SU-DHL-6 (cell line): ENCODE data around the gene UTRN.

Source experiments
- H2AFZ ChIP-seq: fragments of 200-600 bp; sonication (generic); 2 replicates; pipeline ENCODE4 v1.6.1; 2014; ENCODE audit warnings: low read depth, mild to moderate bottlenecking, moderate library complexity, mixed read lengths, antibody characterized with exemption, low read length; ENCODE audit not compliant: severe bottlenecking
- H3F3A ChIP-seq: fragments of 200-600 bp; shearing (Covaris generic); 2 replicates; pipeline ENCODE4 v1.6.0; 2016; ENCODE audit warnings: antibody characterized with exemption, mild to moderate bottlenecking; ENCODE audit not compliant: insufficient read depth
- H3K27ac ChIP-seq: fragments of 200-600 bp; sonication (generic); 2 replicates; pipeline ENCODE4 v1.5.1; 2016; ENCODE audit warnings: low read depth, mild to moderate bottlenecking, low read length, moderate library complexity, mixed read lengths
- H3K27me3 ChIP-seq: fragments of 200-600 bp; sonication (generic), shearing (Covaris generic); 2 replicates; pipeline ENCODE4 v1.6.0; 2014; ENCODE audit warnings: mild to moderate bottlenecking, low read length
- H3K36me3 ChIP-seq: fragments of 200-600 bp; sonication (generic); 2 replicates; pipeline ENCODE4 v1.6.1; 2014; ENCODE audit warnings: mild to moderate bottlenecking, low read length, mixed read lengths
- H3K4me2 ChIP-seq: fragments of 300-600, 200-600 bp; shearing (Covaris generic), sonication (generic); 2 replicates; pipeline ENCODE4 v1.6.0; 2014; ENCODE audit warnings: low read length, low read depth, mild to moderate bottlenecking; ENCODE audit not compliant: poor library complexity, severe bottlenecking
- H3K4me3 ChIP-seq: fragments of 200-600 bp; sonication (generic); 2 replicates; pipeline ENCODE4 v1.5.1; 2014; ENCODE audit warnings: antibody characterized with exemption, low read length, mild to moderate bottlenecking, mixed read lengths; ENCODE audit not compliant: insufficient read depth, poor library complexity, severe bottlenecking
- H3K79me2 ChIP-seq: fragments of 200-600 bp; sonication (generic); 2 replicates; pipeline ENCODE4 v1.6.1; 2014; ENCODE audit warnings: mild to moderate bottlenecking, low read length, moderate library complexity; ENCODE audit not compliant: insufficient read depth
- H3K9ac ChIP-seq: fragments of 200-600 bp; sonication (generic); 2 replicates; pipeline ENCODE4 v1.7.0; 2014; ENCODE audit warnings: mild to moderate bottlenecking, low read length
- H3K9me2 ChIP-seq: fragments of 200-600 bp; sonication (generic); replicated peaks from 2 replicates; pipeline ENCODE4 v1.6.1; 2014; ENCODE audit warnings: low read length; ENCODE audit not compliant: insufficient read depth
- H3K9me3 ChIP-seq: fragments of 200-600 bp; sonication (generic); 2 replicates; pipeline ENCODE4 v1.6.1; 2014; ENCODE audit warnings: low read length, mixed read lengths; ENCODE audit not compliant: insufficient read depth
- H4K20me1 ChIP-seq: fragments of 200-600 bp; sonication (generic); 2 replicates; pipeline ENCODE4 v1.6.1; 2014; ENCODE audit warnings: low read depth, mild to moderate bottlenecking, antibody characterized with exemption, low read length, moderate library complexity, mixed read lengths
- EZH2phosphoT487 ChIP-seq: fragments of 200-600 bp; sonication (generic), shearing (Covaris generic); conservative IDR thresholded peaks from 2 replicates; pipeline ENCODE4 v1.6.1; 2018; ENCODE audit warnings: mild to moderate bottlenecking, antibody characterized with exemption, low read length, moderate library complexity, mixed read lengths
- TF ChIP-seq, protein P1 (sequence below): fragments of 200-600 bp; sonication (generic); IDR thresholded peaks from one replicate; pipeline ENCODE4 v1.5.1; 2017; ENCODE audit warnings: antibody characterized with exemption, mild to moderate bottlenecking, low read length, moderate library complexity; ENCODE audit not compliant: insufficient read depth, poor library complexity, severe bottlenecking

The UTRN gene

DNA sequence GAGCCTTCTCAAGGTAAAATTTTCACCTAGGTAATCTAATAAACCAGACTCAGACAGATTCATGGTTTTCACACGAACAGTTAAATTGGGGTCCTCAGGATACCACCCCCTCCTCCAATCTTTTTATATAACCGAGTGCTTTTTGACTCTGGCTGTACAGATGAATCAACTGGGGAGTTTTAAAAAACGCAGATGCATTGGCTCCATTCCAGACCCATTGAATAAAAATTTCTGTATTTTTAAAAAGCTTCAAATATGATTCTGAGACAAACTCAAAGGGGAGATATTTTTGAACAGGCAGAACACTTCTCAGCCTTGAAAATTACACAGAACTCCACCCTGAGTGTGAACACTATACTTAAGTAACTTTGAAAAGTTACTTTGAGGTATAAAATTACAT lies 7.2 kb downstream of the UTRN start:
- H3K9ac ChIP-seq: no peak overlapping the region
- H3F3A ChIP-seq: no peaks in the 10 kb centered on the region
- no peaks in the 10 kb centered on the region for H3K79me2 ChIP-seq
- no peaks in the 10 kb centered on the region for H3K9me3 ChIP-seq
- no peaks in the 10 kb centered on the region for H3K9me2 ChIP-seq
- no peak overlapping the region for H2AFZ ChIP-seq
- no peak overlapping the region for H3K27ac ChIP-seq
- no peaks in the 10 kb centered on the region for H3K27me3 ChIP-seq
- H3K4me2 ChIP-seq: no peak overlapping the region
- H4K20me1 ChIP-seq: no peaks in the 10 kb centered on the region
- TF ChIP-seq, protein P1, sequence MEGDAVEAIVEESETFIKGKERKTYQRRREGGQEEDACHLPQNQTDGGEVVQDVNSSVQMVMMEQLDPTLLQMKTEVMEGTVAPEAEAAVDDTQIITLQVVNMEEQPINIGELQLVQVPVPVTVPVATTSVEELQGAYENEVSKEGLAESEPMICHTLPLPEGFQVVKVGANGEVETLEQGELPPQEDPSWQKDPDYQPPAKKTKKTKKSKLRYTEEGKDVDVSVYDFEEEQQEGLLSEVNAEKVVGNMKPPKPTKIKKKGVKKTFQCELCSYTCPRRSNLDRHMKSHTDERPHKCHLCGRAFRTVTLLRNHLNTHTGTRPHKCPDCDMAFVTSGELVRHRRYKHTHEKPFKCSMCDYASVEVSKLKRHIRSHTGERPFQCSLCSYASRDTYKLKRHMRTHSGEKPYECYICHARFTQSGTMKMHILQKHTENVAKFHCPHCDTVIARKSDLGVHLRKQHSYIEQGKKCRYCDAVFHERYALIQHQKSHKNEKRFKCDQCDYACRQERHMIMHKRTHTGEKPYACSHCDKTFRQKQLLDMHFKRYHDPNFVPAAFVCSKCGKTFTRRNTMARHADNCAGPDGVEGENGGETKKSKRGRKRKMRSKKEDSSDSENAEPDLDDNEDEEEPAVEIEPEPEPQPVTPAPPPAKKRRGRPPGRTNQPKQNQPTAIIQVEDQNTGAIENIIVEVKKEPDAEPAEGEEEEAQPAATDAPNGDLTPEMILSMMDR: no peak
- TF ChIP-seq EZH2phosphoT487: no peak
- no peak overlapping the region for H3K4me3 ChIP-seq
- H3K36me3 ChIP-seq: no peaks in the 10 kb centered on the region

DNA sequence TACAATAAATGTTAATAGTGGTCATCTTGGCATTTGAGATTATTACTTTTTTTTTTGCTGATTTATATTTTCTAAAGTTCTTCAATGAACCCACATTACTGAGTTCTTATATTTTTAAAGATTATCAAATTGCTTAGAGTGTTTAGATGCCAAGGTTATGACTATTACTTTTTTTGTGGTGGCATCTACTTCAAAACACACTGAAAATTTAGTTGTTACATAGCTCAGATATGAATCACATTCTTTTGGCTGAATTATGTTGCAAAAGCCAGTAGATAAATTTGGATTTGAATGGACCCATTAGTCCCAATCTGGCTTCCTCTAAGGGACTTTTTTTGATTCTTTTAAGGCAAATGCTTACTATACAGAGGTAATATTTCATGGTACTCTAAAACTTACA lies 8.9 kb downstream of the UTRN start:
- no peaks in the 10 kb centered on the region for H4K20me1 ChIP-seq
- H2AFZ ChIP-seq: no peak overlapping the region
- no peaks in the 10 kb centered on the region for H3K9me3 ChIP-seq
- TF ChIP-seq, protein P1: no peak
- no peak for TF ChIP-seq EZH2phosphoT487
- H3K4me2 ChIP-seq: no peak overlapping the region
- no peaks in the 10 kb centered on the region for H3K27me3 ChIP-seq
- no peak overlapping the region for H3K4me3 ChIP-seq
- H3K9ac ChIP-seq: no peak overlapping the region
- H3K79me2 ChIP-seq: no peaks in the 10 kb centered on the region
- H3K27ac ChIP-seq: no peak overlapping the region
- H3K9me2 ChIP-seq: no peaks in the 10 kb centered on the region
- H3F3A ChIP-seq: no peaks in the 10 kb centered on the region
- H3K36me3 ChIP-seq: no peaks in the 10 kb centered on the region

DNA sequence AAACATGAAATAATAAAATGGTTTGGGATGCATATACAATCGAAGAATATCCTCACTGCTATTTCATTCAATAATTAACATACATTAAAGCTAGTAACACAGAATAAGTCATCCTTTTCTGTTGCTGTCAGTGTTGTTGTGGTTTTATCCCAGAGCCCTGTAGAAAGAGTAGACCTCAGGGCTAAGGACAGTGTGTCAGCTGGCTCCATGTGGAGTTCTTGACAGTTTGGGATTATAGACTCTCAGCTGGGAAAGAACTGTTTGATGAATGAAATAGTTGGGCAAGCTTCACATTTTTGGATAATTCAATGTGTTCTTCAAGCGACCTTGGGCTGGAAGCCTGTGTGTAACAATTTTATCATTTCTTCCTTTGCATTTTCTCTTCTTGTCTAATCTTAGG lies 10.1 kb downstream of the UTRN start:
- Histone ChIP-seq H3K79me2 (no peaks in the 10 kb centered on the region), H4K20me1 (no peaks in the 10 kb centered on the region), H3F3A (no peaks in the 10 kb centered on the region), H3K36me3 (no peaks in the 10 kb centered on the region), H3K4me2 (no peak overlapping the region), H3K27me3 (no peaks in the 10 kb centered on the region), H3K27ac (no peak overlapping the region), H2AFZ (no peak overlapping the region), H3K9me3 (no peaks in the 10 kb centered on the region), H3K9me2 (no peaks in the 10 kb centered on the region), H3K9ac (no peak overlapping the region), H3K4me3 (no peak overlapping the region)
- no peak for TF ChIP-seq EZH2phosphoT487
- TF ChIP-seq, protein P1: no peak
